ENCODE measurements around the gene DLGAP1. TPM values are rescaled to one million over a fixed set of nuclear protein-coding genes. Genes with fewer than 3 reads are reported as not detected.

The DLGAP1 gene
- total and polyA plus RNA-seq, 10 of the 15 experiments (the other 5 are each of a cell fraction or from before 2014, with no cell fraction given) = 0.23 to 27.6 (median 1.9) TPM

DNA sequence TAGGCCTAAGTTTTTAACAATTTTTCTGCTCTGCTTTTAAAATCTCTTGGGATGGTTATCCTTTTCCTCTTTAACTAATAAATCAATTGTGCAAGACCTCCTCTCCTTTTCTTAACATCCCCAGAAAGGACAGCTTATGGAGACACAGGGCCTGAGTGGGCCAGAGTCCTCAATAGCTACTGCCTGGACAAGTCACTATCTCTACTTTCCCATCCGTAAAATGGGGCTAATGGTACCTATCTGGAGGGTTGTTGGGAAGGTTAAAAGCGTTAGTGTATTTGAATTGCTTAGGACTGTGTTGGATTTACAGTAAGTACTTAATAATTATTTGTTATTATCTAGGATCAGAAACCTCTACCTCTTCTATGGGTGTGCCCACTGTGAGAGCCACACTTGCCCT, 945.1 kb downstream of the DLGAP1 start:
- in situ Hi-C loops (cut with MboI) = no loop called here
- 20% methylated on average over 2 of the region's 2 CpGs for WGBS (ENCODE audit: insufficient coverage, insufficient replicate concordance, low lambda C conversion rate, missing lambda C conversion rate)
- intact Hi-C loops (cut with micrococcal nuclease; ENCODE audit: unreplicated experiment) = no loop called here
- no peaks in the 10 kb centered on the region; the same call in 2 of the 3 replicates for H3K9me3 ChIP-seq (replicated peaks; ENCODE audit: control insufficient read depth, insufficient read depth, low read length)
- no peak overlapping the region for H2AFZ ChIP-seq (ENCODE audit: control insufficient read depth, low read depth, low read length)
- no peak overlapping the region for H3K4me2 ChIP-seq (ENCODE audit: control insufficient read depth, insufficient read depth)
- H3K27ac ChIP-seq (ENCODE audit: control insufficient read depth, insufficient read depth) = no peak overlapping the region
- DNase-seq (ENCODE audit: low read depth, low spot score) (no peak), ATAC-seq (no peak), FAIRE-seq (no peak)
- no peak overlapping the region for H3K4me3 ChIP-seq
- no peaks in the 10 kb centered on the region for H4K20me1 ChIP-seq (ENCODE audit: control insufficient read depth, insufficient read depth)
- POLR2A ChIA-PET = interaction anchor here (1.3 kb wide), 1 partner anchor 13 kb away, joined by 3 read pairs; no protein-coding TSS in a partner anchor
- H3K4me1 ChIP-seq (ENCODE audit: control insufficient read depth, insufficient read depth, low read length) = peaks cover 9% of the 10 kb centered on the region
- CTCF ChIA-PET = interaction anchor here (1.1 to 1.7 kb wide), 2 partner anchors 15 to 156 kb away, joined by 3 to 4 read pairs; no protein-coding TSS in a partner anchor
- no peaks in the 10 kb centered on the region for H3K27me3 ChIP-seq (replicated peaks in 1 of 2; ENCODE audit: control insufficient read depth in 2 of 2, insufficient read depth in 2 of 2, low read length in 1 of 2)
- SMC1A ChIA-PET (ENCODE audit: uncharacterized antibody, unreplicated experiment) = interaction anchor here (0.8 to 3.6 kb wide), 7 partner anchors 13 to 213 kb away, joined by 3 to 14 read pairs (median 4); no protein-coding TSS in a partner anchor
- H3K36me3 ChIP-seq (ENCODE audit: control insufficient read depth in 2 of 2, insufficient read depth in 2 of 2, low read length in 1 of 2) = no peaks in the 10 kb centered on the region
- no peaks in the 10 kb centered on the region for H3K79me2 ChIP-seq (ENCODE audit: control insufficient read depth, insufficient read depth, low read length)
- H3K9ac ChIP-seq (ENCODE audit: control insufficient read depth, insufficient read depth, low read length) = no peak overlapping the region
- TF ChIP-seq REST (IDR thresholded peaks at IDR 0.05; ENCODE audit: low read depth, low read length) (no peak), E2F4 (IDR thresholded peaks at IDR 0.05; ENCODE audit: low read depth, low read length) (no peak), CREM (IDR thresholded peaks at IDR 0.05; ENCODE audit: low read depth) (no peak), LARP7 (IDR thresholded peaks at IDR 0.05) (no peak), BCL11A (IDR thresholded peaks at IDR 0.05; ENCODE audit: low read depth, low read length) (no peak), GATAD2B (conservative IDR thresholded peaks at IDR 0.05; ENCODE audit: low read depth) (no peak), HDAC6 (IDR thresholded peaks at IDR 0.05; ENCODE audit: unreplicated experiment) (no peak), MEF2A (IDR thresholded peaks at IDR 0.05; ENCODE audit: insufficient read depth, low read depth, low read length) (no peak), RAD21 (IDR thresholded peaks at IDR 0.05; ENCODE audit: insufficient read depth, low read depth, low read length) (no peak), WRNIP1 (IDR thresholded peaks at IDR 0.05; ENCODE audit: borderline replicate concordance, low read depth, low read length) (no peak), BACH1 (IDR thresholded peaks at IDR 0.05; ENCODE audit: borderline replicate concordance) (no peak), ZNF384 (IDR thresholded peaks at IDR 0.05; ENCODE audit: borderline replicate concordance, low read depth, low read length) (no peak), KLF5 (IDR thresholded peaks at IDR 0.05; ENCODE audit: partially characterized antibody) (no peak), SUZ12 (IDR thresholded peaks at IDR 0.05; ENCODE audit: unreplicated experiment) (no peak), MEF2B (IDR thresholded peaks at IDR 0.05; ENCODE audit: partially characterized antibody, poor library complexity, severe bottlenecking) (no peak), NR2C1 (IDR thresholded peaks at IDR 0.05) (no peak), YY1 (IDR thresholded peaks at IDR 0.05; ENCODE audit: low read depth, low read length) (no peak)
- RAD21 ChIA-PET (ENCODE audit: unreplicated experiment) = interaction anchor here (1.2 to 1.5 kb wide), 2 partner anchors 74 to 84 kb away, joined by 3 to 6 read pairs; no protein-coding TSS in a partner anchor
- BruUV-seq (replicated peaks) = no TSS peak
